Astrocyte (in vitro differentiated cells and primary cell): Measurements from ENCODE around the gene DNAH14. TPM values are rescaled to one million over a fixed set of nuclear protein-coding genes. Genes with fewer than 3 reads are reported as not detected.

ENCODE experiments used
- DNase-seq: peaks from one replicate; pipeline ENCODE4 v3.0.0-alpha.2; 2010; ENCODE audit warnings: low read depth
- FAIRE-seq: peaks from 2 replicates; lab custom pipeline; 2011; peaks lifted over from hg19 to GRCh38; lab: Jason Lieb, UNC
- H2AFZ ChIP-seq: 2 replicates; pipeline ENCODE4 v1.6.0; 2012; ENCODE audit warnings: low read depth, low read length, inconsistent platforms
- H3K27ac ChIP-seq: 2 replicates; pipeline ENCODE4 v1.5.1; 2011; ENCODE audit warnings: low read depth, low read length, inconsistent platforms
- H3K27me3 ChIP-seq: 2 replicates; pipeline ENCODE4 v1.6.0; 2011; ENCODE audit warnings: low read length, inconsistent platforms; ENCODE audit not compliant: insufficient read depth
- H3K36me3 ChIP-seq: 2 replicates; pipeline ENCODE4 v1.5.1; 2011; ENCODE audit warnings: low read length, inconsistent platforms; ENCODE audit not compliant: insufficient read depth
- H3K4me1 ChIP-seq: 2 replicates; pipeline ENCODE4 v1.5.1; 2011; ENCODE audit warnings: low read length, inconsistent platforms; ENCODE audit not compliant: insufficient read depth
- H3K4me2 ChIP-seq: 2 replicates; pipeline ENCODE4 v1.6.0; 2012; ENCODE audit warnings: low read length, inconsistent platforms
- H3K4me3 ChIP-seq: 2 replicates; pipeline ENCODE4 v1.5.1; 2011; ENCODE audit warnings: low read depth, mild to moderate bottlenecking, low read length, inconsistent platforms; ENCODE audit not compliant: insufficient read depth
- H3K79me2 ChIP-seq: 2 replicates; pipeline ENCODE4 v1.6.0; 2012; ENCODE audit warnings: mild to moderate bottlenecking, low read length, inconsistent platforms; ENCODE audit not compliant: insufficient read depth
- H3K9ac ChIP-seq: 2 replicates; pipeline ENCODE4 v1.6.0; 2012; ENCODE audit warnings: mild to moderate bottlenecking, low read length, inconsistent platforms
- H3K9me3 ChIP-seq: 2 replicates; pipeline ENCODE4 v1.5.1; 2012; ENCODE audit warnings: low read depth, mild to moderate bottlenecking, low read length, inconsistent platforms; ENCODE audit not compliant: insufficient read depth
- H4K20me1 ChIP-seq: 2 replicates; pipeline ENCODE4 v1.6.0; 2012; ENCODE audit warnings: low read length, inconsistent platforms; ENCODE audit not compliant: insufficient read depth
- H3K27ac Mint-ChIP-seq: one replicate; pipeline ENCODE4 v1.8.0; 2021; ENCODE audit warnings: mild to moderate bottlenecking, mixed read lengths; ENCODE audit not compliant: unreplicated experiment
- H3K27me3 Mint-ChIP-seq: one replicate; pipeline ENCODE4 v1.8.0; 2021; ENCODE audit warnings: low read depth, mixed read lengths; ENCODE audit not compliant: unreplicated experiment
- H3K36me3 Mint-ChIP-seq: one replicate; pipeline ENCODE4 v1.8.0; 2021; ENCODE audit warnings: low read depth, mixed read lengths; ENCODE audit not compliant: unreplicated experiment
- H3K4me1 Mint-ChIP-seq: one replicate; pipeline ENCODE4 v1.8.0; 2021; ENCODE audit warnings: low read depth, mixed read lengths; ENCODE audit not compliant: unreplicated experiment
- H3K4me3 Mint-ChIP-seq: one replicate; pipeline ENCODE4 v1.8.0; 2021; ENCODE audit warnings: mild to moderate bottlenecking, moderate library complexity, mixed read lengths; ENCODE audit not compliant: unreplicated experiment
- H3K9me3 Mint-ChIP-seq: one replicate; pipeline ENCODE4 v1.8.0; 2021; ENCODE audit warnings: mild to moderate bottlenecking, mixed read lengths; ENCODE audit not compliant: unreplicated experiment
- EZH2 ChIP-seq: IDR thresholded peaks from 2 replicates; pipeline ENCODE4 v1.6.1; 2012; ENCODE audit warnings: mild to moderate bottlenecking, low read length, inconsistent platforms; ENCODE audit not compliant: insufficient read depth
- total RNA-seq: library from RNA; stranded (reverse); gene quantifications from 2 replicates; pipeline ENCODE4 v1.2.1, GENCODE V29; 2021
- TF ChIP-seq, protein P1 (sequence below): IDR thresholded peaks from 2 replicates; pipeline ENCODE4 v1.5.1; 2011; ENCODE audit warnings: low read depth, mild to moderate bottlenecking, inconsistent platforms, low read length, moderate library complexity; ENCODE audit not compliant: insufficient read depth

DNAH14 gene
- total RNA-seq, 1 donor from 2014 or later, result 21.2 TPM

- Mint-ChIP-seq H3K27me3 (peaks cover 5% of the 10 kb centered on the region), H3K9me3 (peaks cover 9% of the 10 kb centered on the region), H3K36me3 (peaks cover 3% of the 10 kb centered on the region), H3K27ac (no peak overlapping the region), H3K4me1 (peaks cover 13% of the 10 kb centered on the region), H3K4me3 (no peak overlapping the region)
- H3K4me2 ChIP-seq, result no peak overlapping the region
- DNase-seq, result no peak
- H3K9ac ChIP-seq, result no peak overlapping the region
- no peak for FAIRE-seq
- TF ChIP-seq EZH2, result no peak
- H2AFZ ChIP-seq, result no peak overlapping the region
- peaks cover 20% of the 10 kb centered on the region for H4K20me1 ChIP-seq
- H3K27ac ChIP-seq, result no peak overlapping the region
- peaks cover 16% of the 10 kb centered on the region for H3K4me1 ChIP-seq
- H3K79me2 ChIP-seq, result peaks cover 26% of the 10 kb centered on the region
- peaks cover 9% of the 10 kb centered on the region for H3K27me3 ChIP-seq
- no peaks in the 10 kb centered on the region for H3K36me3 ChIP-seq
- H3K4me3 ChIP-seq, result no peak overlapping the region
- peaks cover 4% of the 10 kb centered on the region for H3K9me3 ChIP-seq
Measured at GRCh38 chr1:225430301-225430700, 500.8 kb downstream of the DNAH14 start.

- H3K4me1 Mint-ChIP-seq, result peaks cover 10% of the 10 kb centered on the region
- no peaks in the 10 kb centered on the region for H3K36me3 ChIP-seq
- peaks cover 9% of the 10 kb centered on the region for H3K27me3 Mint-ChIP-seq
- H2AFZ ChIP-seq, result no peak overlapping the region
- peaks cover 10% of the 10 kb centered on the region for H4K20me1 ChIP-seq
- peaks cover 16% of the 10 kb centered on the region for H3K79me2 ChIP-seq
- no peak for DNase-seq
- no peak overlapping the region for H3K4me2 ChIP-seq
- H3K4me3 Mint-ChIP-seq, result no peak overlapping the region
- H3K27ac ChIP-seq, result no peak overlapping the region
- H3K27me3 ChIP-seq, result peaks cover 14% of the 10 kb centered on the region
- peaks cover 9% of the 10 kb centered on the region for H3K9me3 Mint-ChIP-seq
- no peak overlapping the region for H3K27ac Mint-ChIP-seq
- peaks cover 3% of the 10 kb centered on the region for H3K36me3 Mint-ChIP-seq
- H3K9ac ChIP-seq, result no peak overlapping the region
- no peak overlapping the region for H3K4me3 ChIP-seq
- FAIRE-seq, result no peak
- TF ChIP-seq EZH2, result no peak
- TF ChIP-seq, protein P1, sequence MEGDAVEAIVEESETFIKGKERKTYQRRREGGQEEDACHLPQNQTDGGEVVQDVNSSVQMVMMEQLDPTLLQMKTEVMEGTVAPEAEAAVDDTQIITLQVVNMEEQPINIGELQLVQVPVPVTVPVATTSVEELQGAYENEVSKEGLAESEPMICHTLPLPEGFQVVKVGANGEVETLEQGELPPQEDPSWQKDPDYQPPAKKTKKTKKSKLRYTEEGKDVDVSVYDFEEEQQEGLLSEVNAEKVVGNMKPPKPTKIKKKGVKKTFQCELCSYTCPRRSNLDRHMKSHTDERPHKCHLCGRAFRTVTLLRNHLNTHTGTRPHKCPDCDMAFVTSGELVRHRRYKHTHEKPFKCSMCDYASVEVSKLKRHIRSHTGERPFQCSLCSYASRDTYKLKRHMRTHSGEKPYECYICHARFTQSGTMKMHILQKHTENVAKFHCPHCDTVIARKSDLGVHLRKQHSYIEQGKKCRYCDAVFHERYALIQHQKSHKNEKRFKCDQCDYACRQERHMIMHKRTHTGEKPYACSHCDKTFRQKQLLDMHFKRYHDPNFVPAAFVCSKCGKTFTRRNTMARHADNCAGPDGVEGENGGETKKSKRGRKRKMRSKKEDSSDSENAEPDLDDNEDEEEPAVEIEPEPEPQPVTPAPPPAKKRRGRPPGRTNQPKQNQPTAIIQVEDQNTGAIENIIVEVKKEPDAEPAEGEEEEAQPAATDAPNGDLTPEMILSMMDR, result no peak
- H3K9me3 ChIP-seq, result peaks cover 4% of the 10 kb centered on the region
- H3K4me1 ChIP-seq, result peaks cover 6% of the 10 kb centered on the region
Measured at GRCh38 chr1:225431081-225431863, 501.8 kb downstream of the DNAH14 start.

- Histone ChIP-seq H3K9ac (no peak overlapping the region), H2AFZ (no peak overlapping the region), H3K4me2 (no peak overlapping the region), H3K27me3 (peaks cover 14% of the 10 kb centered on the region), H3K9me3 (peaks cover 4% of the 10 kb centered on the region), H3K79me2 (no peaks in the 10 kb centered on the region), H3K36me3 (no peaks in the 10 kb centered on the region), H3K4me3 (no peak overlapping the region), H4K20me1 (no peaks in the 10 kb centered on the region), H3K27ac (no peak overlapping the region), H3K4me1 (no peaks in the 10 kb centered on the region)
- H3K4me3 Mint-ChIP-seq, result no peak overlapping the region
- no peak for TF ChIP-seq EZH2
- TF ChIP-seq, protein P1, result no peak
- DNase-seq (no peak), FAIRE-seq (no peak)
- no peak overlapping the region for H3K27ac Mint-ChIP-seq
- H3K9me3 Mint-ChIP-seq, result peaks cover 9% of the 10 kb centered on the region
- H3K4me1 Mint-ChIP-seq, result peaks cover 4% of the 10 kb centered on the region
- H3K27me3 Mint-ChIP-seq, result peaks cover 9% of the 10 kb centered on the region
- H3K36me3 Mint-ChIP-seq, result peaks cover 3% of the 10 kb centered on the region
Measured at GRCh38 chr1:225434046-225434445, 504.6 kb downstream of the DNAH14 start.
